Gastroesophageal sphincter (tissue), 3 donors: ENCODE measurements around the gene SMARCA5.

Source experiments
- EP300 ChIP-seq: sonication (generic); formaldehyde crosslinking; IDR thresholded peaks from one replicate; pipeline ENCODE4 v1.6.1; 2017; ENCODE audit warnings: antibody characterized with exemption, mild to moderate bottlenecking
- POLR2A ChIP-seq, 2 donors: fragments of 450-650 bp; IDR thresholded peaks; one replicate each; pipeline ENCODE4 v1.6.1; 2017; ENCODE audit warnings: antibody characterized with exemption in 2 of 2, mild to moderate bottlenecking in 2 of 2, moderate library complexity in 1 of 2
- POLR2AphosphoS5 ChIP-seq: sonication (generic); formaldehyde crosslinking; IDR thresholded peaks from one replicate; pipeline ENCODE4 v1.6.1; 2017; ENCODE audit warnings: antibody characterized with exemption
- TF ChIP-seq, protein P1 (sequence below), 4 experiments: fragments of 200-600 bp in 2 of 4; fragments of 450-650 bp in 2 of 4; sonication (generic) in 1 of 4; IDR thresholded peaks; one replicate each; pipeline ENCODE4 v1.5.1; 2017 to 2019; ENCODE audit warnings: antibody characterized with exemption in 4 of 4, mild to moderate bottlenecking in 2 of 4, moderate library complexity in 2 of 4

DNA sequence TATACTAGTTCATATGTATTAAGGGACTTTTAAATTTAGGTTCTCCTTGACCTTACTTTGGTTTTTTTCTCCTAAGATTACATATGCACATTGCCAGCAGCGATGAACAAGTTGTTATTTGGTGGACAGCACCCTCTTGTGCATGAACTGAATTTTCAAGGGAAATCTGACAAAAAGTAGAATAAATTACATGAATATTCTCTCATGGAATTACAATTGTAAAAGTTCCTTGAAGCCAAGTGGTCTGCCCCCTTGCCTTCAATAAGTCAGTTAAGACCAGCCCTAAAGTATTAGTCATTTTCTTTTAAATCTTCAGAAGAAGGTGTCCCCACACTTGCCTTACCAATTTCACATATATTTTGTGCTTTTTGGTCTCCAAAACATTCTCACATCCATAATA, 30.7 kb upstream of the SMARCA5 start:
- TF ChIP-seq, protein P1, sequence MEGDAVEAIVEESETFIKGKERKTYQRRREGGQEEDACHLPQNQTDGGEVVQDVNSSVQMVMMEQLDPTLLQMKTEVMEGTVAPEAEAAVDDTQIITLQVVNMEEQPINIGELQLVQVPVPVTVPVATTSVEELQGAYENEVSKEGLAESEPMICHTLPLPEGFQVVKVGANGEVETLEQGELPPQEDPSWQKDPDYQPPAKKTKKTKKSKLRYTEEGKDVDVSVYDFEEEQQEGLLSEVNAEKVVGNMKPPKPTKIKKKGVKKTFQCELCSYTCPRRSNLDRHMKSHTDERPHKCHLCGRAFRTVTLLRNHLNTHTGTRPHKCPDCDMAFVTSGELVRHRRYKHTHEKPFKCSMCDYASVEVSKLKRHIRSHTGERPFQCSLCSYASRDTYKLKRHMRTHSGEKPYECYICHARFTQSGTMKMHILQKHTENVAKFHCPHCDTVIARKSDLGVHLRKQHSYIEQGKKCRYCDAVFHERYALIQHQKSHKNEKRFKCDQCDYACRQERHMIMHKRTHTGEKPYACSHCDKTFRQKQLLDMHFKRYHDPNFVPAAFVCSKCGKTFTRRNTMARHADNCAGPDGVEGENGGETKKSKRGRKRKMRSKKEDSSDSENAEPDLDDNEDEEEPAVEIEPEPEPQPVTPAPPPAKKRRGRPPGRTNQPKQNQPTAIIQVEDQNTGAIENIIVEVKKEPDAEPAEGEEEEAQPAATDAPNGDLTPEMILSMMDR (IDR thresholded peaks at IDR 0.05) = peak; percentile 41 to 77 (median 72)
- TF ChIP-seq POLR2A (IDR thresholded peaks at IDR 0.05) = no peak
- TF ChIP-seq EP300 = no peak
- peak; percentile 55 for TF ChIP-seq POLR2AphosphoS5
